Tibial artery (tissue), 4 donors: ENCODE results near the gene ACTRT3.

Experiments
- DNase-seq, 2 donors: peaks; one replicate each; pipeline ENCODE4 v3.0.0-alpha.2; 2019
- H3K27ac ChIP-seq, 2 donors: fragments of 200-600 bp; sonication (generic) in 1 of 2; 1 replicate in 1 of 2; 2 replicates in 1 of 2; pipeline ENCODE4 v1.5.1; 2018 to 2019; ENCODE audit warnings: mild to moderate bottlenecking in 1 of 2
- H3K27me3 ChIP-seq, 2 donors: fragments of 200-600 bp; sonication (generic) in 1 of 2; one replicate each; pipeline versions ENCODE4 v1.5.1 to v1.6.0; 2016 to 2019
- H3K36me3 ChIP-seq, 3 donors: fragments of 200-600 bp; sonication (generic) in 2 of 3; one replicate each; pipeline ENCODE4 v1.5.1; 2016 to 2019; ENCODE audit warnings: mild to moderate bottlenecking in 2 of 3
- H3K4me1 ChIP-seq, 4 donors: fragments of 200-600 bp; sonication (generic) in 2 of 4; 1 replicate in 3 of 4; 2 replicates in 1 of 4; pipeline ENCODE4 v1.5.1; 2016 to 2019
- H3K4me3 ChIP-seq, 2 donors: fragments of 200-600 bp; sonication (generic) in 1 of 2; 1 replicate in 1 of 2; 2 replicates in 1 of 2; pipeline ENCODE4 v1.5.1; 2018 to 2019; ENCODE audit warnings: mild to moderate bottlenecking in 2 of 2
- H3K9me3 ChIP-seq, 3 donors: fragments of 200-600 bp; sonication (generic) in 1 of 3; one replicate each; pipeline ENCODE4 v1.5.1; 2016 to 2019
- intact Hi-C: fragments of 100-400 bp; cut with DNase I; formaldehyde crosslinking; loops from one replicate; pipeline ENCODE4 v1.15.0; 2023; ENCODE audit warnings: low total_unique reads
- TF ChIP-seq, protein P1 (sequence below), 2 experiments: fragments of 200-600 bp in 1 of 2; fragments of 450-650 bp in 1 of 2; IDR thresholded peaks; one replicate each; pipeline ENCODE4 v1.5.1; 2017 to 2019; ENCODE audit warnings: antibody characterized with exemption in 2 of 2, mild to moderate bottlenecking in 1 of 2, moderate library complexity in 1 of 2

ACTRT3 gene

DNA sequence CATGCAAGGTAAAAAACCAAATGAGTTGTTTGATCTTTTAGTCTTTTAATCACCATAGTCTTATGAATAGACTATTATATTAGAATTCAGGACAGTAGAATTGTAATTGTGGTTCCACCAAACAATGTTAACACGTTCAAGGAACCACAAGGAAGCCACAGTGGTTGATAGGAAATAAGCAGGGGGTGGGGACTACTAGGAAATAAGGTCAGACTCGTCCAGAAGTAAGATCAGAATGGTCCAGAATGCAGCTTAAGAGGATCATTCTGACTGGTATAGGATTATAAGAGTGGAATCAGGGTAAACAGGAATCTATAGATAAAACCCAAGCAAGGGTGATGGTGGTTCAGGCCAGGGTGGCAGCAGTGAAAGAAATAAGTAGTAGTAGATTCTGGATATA is 11.4 kb upstream of the ACTRT3 start:
- Histone ChIP-seq H3K9me3 (no peaks in the 10 kb centered on the region), H3K4me1 (peaks cover 0 to 15% (median 6%) of the 10 kb centered on the region in 4 donors), H3K36me3 (peaks cover 79 to 87% (median 82%) of the 10 kb centered on the region in 3 donors), H3K27me3 (no peaks in the 10 kb centered on the region), H3K27ac (no peak overlapping the region), H3K4me3 (no peak overlapping the region)
- DNase-seq: no peak
- intact Hi-C loops: no loop called here
- TF ChIP-seq, protein P1, sequence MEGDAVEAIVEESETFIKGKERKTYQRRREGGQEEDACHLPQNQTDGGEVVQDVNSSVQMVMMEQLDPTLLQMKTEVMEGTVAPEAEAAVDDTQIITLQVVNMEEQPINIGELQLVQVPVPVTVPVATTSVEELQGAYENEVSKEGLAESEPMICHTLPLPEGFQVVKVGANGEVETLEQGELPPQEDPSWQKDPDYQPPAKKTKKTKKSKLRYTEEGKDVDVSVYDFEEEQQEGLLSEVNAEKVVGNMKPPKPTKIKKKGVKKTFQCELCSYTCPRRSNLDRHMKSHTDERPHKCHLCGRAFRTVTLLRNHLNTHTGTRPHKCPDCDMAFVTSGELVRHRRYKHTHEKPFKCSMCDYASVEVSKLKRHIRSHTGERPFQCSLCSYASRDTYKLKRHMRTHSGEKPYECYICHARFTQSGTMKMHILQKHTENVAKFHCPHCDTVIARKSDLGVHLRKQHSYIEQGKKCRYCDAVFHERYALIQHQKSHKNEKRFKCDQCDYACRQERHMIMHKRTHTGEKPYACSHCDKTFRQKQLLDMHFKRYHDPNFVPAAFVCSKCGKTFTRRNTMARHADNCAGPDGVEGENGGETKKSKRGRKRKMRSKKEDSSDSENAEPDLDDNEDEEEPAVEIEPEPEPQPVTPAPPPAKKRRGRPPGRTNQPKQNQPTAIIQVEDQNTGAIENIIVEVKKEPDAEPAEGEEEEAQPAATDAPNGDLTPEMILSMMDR (IDR thresholded peaks at IDR 0.05): no peak

DNA sequence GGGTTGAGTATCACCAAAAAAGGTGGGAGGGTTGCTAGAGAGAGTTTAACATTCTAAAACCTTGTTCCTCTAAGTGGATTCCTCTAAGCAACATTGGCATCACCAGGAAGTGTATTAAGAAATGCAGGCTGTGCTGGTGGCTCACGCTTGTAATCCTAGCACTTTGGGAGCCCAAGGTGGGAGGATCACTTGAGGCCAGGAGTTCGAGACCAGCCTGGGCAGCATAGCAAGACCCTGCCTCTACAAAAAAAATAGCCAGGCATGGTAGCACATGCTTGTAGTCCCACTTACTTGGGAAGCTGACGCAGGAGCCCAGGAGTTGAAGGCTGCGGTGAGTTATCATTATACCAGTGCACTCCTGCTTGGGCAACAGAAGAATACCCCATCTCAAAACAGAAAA is 8.5 kb upstream of the ACTRT3 start:
- H3K36me3 ChIP-seq: peaks cover 64 to 70% (median 68%) of the 10 kb centered on the region in 3 donors
- H3K27me3 ChIP-seq: no peaks in the 10 kb centered on the region

DNA sequence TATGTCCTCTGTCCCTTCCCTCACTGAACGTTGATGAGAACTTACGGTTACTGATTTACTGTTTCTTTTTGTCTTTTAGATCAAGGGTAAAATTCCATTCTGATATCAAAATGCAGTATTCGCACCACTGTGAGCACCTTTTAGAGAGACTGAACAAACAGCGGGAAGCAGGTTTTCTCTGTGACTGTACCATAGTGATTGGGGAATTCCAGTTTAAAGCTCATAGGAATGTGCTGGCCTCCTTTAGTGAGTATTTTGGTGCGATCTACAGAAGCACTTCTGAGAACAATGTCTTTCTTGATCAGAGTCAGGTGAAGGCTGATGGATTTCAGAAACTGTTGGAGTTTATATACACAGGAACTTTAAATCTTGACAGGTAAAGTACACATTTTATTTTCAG is 4.8 kb upstream of the ACTRT3 start:
- TF ChIP-seq, protein P1 (IDR thresholded peaks at IDR 0.05): no peak
- no peaks in the 10 kb centered on the region for H3K9me3 ChIP-seq
- H3K36me3 ChIP-seq: peaks cover 30 to 33% (median 31%) of the 10 kb centered on the region in 3 donors
- H3K4me3 ChIP-seq: peak overlapping the region; percentile 61 to 90
- intact Hi-C loops: no loop called here
- H3K4me1 ChIP-seq: peaks cover 0 to 29% (median 21%) of the 10 kb centered on the region in 4 donors
- H3K27me3 ChIP-seq: no peaks in the 10 kb centered on the region
- peak overlapping the region; percentile 93 to 96 for H3K27ac ChIP-seq
- no peak for DNase-seq

More for the DNA sequence above, 8.5 kb upstream of the ACTRT3 start:
- H3K27ac ChIP-seq: no peak overlapping the region
- H3K4me1 ChIP-seq: peaks cover 0 to 36% (median 24%) of the 10 kb centered on the region in 4 donors
- no peak for DNase-seq
- H3K4me3 ChIP-seq: no peak overlapping the region
- TF ChIP-seq, protein P1 (IDR thresholded peaks at IDR 0.05): no peak
- intact Hi-C loops: no loop called here
- no peaks in the 10 kb centered on the region for H3K9me3 ChIP-seq

DNA sequence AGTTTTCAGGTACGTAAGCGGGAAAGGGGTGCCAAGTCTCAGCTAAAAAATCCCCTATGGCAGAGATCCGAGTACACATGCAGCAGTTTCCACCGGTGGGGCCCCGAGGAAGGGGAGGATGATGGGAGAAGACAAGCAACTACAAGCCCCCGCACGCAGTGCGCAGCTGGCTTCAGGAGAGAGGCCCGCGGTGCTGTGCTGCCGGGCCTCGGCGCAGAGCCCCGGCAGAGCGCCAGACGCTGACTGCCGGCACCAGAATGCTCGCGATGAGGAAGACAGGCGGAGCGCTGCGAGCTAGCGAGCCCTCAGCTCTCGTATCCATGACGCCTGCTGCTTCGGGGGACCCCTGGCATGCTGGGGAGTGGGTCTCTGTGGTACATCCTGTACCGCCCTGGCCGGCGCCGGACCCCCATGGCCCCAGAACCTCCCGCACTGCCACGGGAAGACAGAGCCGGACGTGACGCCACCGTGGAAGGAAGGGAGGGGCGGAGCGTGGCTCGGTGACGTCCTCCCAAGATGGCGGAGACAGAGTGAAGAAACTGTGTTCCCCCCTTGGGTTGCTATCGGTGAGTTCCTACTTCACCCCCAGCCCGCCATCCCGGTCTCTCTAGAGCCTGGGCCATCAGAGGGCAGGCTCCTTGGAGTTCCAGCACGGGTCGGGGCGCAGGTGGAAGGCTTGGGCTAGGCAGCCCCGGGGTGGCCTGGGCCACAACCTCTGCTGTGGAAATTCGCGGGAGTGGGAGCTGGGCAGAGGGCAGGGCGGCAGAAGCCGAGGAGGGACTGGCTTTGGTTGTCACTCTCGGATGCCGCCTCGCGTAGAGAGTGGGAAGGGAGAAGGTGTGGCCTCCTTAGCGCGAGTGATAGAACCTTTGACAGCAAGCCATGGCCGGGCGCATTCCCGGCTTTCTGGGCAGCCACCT is 3.8 kb upstream of the ACTRT3 start, which contains the start of gene MYNN:
Gene MYNN (plus strand): TSS at position 500 of the 920 bp plus-strand sequence. CDS start 900 bp downstream, outside the sequence.
- Histone ChIP-seq H3K4me1 (peaks cover 0 to 24% (median 20%) of the 10 kb centered on the region in 4 donors), H3K36me3 (peaks cover 21 to 26% (median 24%) of the 10 kb centered on the region in 3 donors), H3K27ac (peak within 1 kb of the TSS; percentile 93 to 96), H3K4me3 (peak within 1 kb of the TSS; percentile 61 to 90), H3K9me3 (no peaks in the 10 kb centered on the region), H3K27me3 (no peaks in the 10 kb centered on the region)
- intact Hi-C loops: no loop called here
- peak; percentile 92 to 95 for DNase-seq
- TF ChIP-seq, protein P1 (IDR thresholded peaks at IDR 0.05): no peak

DNA sequence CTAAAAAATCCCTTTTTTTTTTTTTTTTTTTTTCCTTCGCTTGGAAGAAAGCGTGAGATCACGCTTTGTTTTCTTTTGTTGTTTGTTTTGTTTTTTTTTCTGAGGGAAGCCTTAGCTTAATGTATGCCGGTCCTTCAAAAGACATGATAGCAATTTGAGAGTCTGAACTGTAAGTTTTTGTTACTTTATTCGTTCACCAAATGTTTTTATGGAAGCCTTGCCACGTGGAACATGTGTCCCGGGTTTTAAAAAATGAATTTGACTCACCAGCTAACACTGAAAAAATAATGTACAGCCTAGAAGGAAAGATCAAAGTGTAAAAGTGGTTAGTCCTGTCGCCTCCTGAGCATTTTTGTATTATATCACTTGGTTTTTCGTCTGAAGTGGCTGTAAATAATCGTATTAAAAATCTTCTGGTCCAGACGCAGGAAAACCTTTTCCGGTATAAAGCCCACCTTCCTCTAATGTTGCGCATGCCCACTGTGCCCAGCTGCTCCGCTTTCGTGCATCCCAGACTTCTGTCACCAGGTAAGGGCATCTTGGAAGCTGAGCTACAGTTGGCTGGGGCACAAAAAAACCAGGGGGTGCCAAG is 3.0 kb upstream of the ACTRT3 start:
- Histone ChIP-seq H3K27ac (peak overlapping the region; percentile 93 to 96), H3K36me3 (peaks cover 14 to 19% (median 17%) of the 10 kb centered on the region in 3 donors), H3K9me3 (no peaks in the 10 kb centered on the region), H3K4me1 (peaks cover 0 to 24% (median 20%) of the 10 kb centered on the region in 4 donors), H3K27me3 (no peaks in the 10 kb centered on the region), H3K4me3 (peak overlapping the region; percentile 61 to 90)
- TF ChIP-seq, protein P1 (IDR thresholded peaks at IDR 0.05): no peak
- peak; percentile 65 to 89 for DNase-seq
- intact Hi-C loops: no loop called here
